Activated CD4-positive, alpha-beta T cell treated with anti-CD3 and anti-CD28 coated beads, Interleukin-10, Interleukin-2, amounts not matched to agents 100 ng/mL and 50 ng/mL, durations not matched to agents 16 hours and 8 hours (primary cell): ENCODE measurements around the gene FAM216A.
"Not testable (repeated sequence)": the region's sequence is repeated elsewhere in the genome, so short reads cannot be mapped to it uniquely, and the experiment has no call there.

Experiments
- DNase-seq: peaks from one replicate; pipeline ENCODE4 v3.0.0-alpha.2; 2020

Gene FAM216A

DNA sequence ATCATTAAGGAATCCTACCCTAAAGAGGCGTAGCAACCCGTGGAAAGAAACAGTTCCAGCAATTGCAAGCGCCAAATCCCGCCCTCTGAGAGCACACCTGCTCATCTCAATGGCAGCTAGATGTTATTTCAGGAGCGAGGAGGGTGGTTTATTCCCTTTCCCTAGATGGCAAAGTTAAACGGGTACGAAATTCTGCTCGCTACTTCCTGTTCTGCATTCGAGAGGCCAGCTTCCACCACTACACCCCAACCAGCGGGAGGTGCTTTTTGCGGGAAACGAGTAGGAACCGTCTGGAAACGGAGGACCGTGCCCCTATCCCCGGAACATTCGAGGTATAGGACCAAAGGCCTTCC, 32.7 kb downstream of the FAM216A start:
- DNase-seq: peak; percentile 53

GRCh38 chr12:110501752-110502738, 33.4 kb downstream of the FAM216A start, which contains the start of the genes RAD9B and VPS29:
RAD9B (plus strand) TSS chr12:110502331; CDS start chr12:110502338, 7 bp downstream.
VPS29 (minus strand) TSS chr12:110502111; CDS start chr12:110502051, 60 bp downstream.
- DNase-seq: peak; percentile 99

DNA sequence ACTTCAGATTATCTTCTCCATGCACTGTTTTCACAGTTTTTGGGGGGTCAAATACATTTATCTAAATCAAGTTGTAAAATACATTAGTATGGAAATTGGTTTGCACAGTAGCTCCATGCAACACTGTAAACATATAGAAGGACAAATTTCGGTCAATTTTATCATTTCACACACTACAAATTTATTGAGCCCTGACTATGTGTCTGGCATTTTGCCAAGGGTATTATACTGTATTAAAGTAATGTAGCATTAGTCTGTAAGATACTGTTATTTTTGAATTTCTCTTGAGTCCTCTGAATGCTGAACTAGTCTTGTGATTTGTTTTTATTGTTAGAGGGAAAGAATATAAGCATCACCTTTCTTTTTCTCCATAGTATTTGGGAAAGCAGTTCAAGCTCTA, 34.8 kb downstream of the FAM216A start:
- no peak for DNase-seq

GRCh38 chr12:110505332-110505731, 36.7 kb downstream of the FAM216A start:
- no peak for DNase-seq

- DNase-seq: no peak
Measured at GRCh38 chr12:110508071-110508586, 39.5 kb downstream of the FAM216A start.

- no peak for DNase-seq
Measured at GRCh38 chr12:110513842-110514241, 45.2 kb downstream of the FAM216A start.

DNA sequence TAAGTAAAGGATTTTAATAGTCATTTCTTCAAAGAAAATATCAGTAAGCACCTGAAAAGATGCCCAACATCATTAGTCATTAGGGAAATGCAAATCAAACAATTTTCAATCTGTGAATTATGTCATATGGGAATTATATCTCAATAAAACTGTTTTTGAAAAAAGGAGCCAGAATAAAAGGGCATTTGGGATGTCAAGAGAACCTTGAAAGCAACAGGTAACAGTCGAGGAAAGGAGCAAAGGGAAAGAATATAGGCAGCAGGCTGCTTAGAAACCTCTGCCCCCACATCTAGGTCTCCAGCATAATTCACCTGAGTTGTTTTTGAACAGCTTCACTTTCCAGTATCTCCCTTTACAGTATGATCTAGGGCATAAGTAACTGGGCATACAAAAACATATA, 45.7 kb downstream of the FAM216A start:
- DNase-seq: no peak

DNA sequence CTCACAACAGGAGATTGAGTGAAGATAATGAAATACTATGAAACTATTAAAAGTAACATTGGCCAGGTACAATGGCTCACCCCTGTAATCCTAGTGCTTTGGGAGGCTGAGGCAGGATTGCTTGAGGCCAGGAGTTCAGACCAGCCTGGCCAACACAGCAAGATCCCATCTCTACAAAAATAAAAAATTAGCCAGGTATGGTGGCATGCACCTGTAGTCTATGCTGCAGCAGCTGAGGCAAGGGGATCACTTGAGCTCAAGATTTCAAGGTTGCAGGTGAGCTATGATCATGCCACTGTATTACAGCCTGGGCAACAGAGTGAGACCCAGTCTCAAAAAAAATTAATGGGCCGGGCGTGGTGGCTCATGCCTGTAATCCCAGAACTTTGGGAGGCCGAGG, 48.4 kb downstream of the FAM216A start:
- DNase-seq: no peak

DNA sequence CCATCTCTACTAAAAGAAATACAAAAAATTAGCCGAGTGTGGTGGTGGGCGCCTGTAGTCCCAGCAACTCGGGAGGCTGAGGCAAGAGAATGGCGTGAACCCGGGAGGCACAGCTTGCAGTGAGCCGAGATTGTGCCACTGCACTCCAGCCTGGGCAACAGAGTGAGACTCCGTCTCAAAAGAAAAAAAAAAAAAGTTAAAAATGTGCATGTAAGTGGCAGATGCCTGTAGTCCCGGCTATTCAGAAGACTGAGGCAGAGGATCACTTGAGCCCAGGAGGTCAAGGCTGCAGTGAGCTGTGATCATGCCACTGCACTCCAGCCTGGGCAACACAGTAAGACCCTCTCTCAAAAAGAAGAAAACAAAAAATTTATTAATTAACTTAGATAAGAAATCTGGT, 49.4 kb downstream of the FAM216A start:
- not testable (repeated sequence) for DNase-seq

DNA sequence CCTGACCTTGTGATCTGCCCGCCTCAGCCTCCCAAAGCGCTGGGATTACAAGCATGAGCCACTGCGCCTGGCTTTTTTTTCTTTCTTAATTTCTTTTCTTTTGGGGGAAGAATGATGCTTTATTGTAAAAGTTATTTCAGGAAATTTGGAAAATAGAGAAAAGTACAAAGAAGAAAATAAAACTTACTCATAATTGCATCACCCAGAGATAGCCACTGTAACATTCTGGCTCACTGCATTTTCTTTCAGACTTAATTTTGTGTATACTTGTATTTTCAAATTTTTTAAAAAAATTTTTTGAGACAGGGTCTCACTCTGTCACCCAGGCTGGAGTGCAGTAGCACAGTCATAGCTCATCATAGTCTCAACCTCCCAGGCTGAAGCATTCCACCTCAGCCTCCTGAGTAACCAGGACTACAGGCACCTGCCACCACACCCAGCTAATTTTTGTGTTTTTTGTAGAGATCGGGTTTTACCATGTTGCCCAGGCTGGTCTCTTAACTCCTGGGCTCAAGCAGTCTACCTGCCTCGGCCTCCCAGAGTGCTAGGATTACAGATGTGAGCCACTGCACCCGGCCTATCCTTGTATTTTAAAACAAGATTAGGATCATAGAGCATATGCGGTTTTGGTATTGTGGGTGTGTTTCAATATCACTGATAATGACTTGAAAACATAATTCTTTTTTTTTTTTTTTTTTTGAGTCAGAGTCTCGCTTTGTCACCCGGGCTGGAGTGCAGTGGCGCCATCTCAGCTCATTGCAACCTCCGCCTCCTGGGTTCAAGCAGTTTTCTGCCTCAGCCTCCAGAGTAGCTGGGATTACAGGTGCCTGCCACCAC, 52.4 kb downstream of the FAM216A start:
- DNase-seq: peak; percentile 55

DNA sequence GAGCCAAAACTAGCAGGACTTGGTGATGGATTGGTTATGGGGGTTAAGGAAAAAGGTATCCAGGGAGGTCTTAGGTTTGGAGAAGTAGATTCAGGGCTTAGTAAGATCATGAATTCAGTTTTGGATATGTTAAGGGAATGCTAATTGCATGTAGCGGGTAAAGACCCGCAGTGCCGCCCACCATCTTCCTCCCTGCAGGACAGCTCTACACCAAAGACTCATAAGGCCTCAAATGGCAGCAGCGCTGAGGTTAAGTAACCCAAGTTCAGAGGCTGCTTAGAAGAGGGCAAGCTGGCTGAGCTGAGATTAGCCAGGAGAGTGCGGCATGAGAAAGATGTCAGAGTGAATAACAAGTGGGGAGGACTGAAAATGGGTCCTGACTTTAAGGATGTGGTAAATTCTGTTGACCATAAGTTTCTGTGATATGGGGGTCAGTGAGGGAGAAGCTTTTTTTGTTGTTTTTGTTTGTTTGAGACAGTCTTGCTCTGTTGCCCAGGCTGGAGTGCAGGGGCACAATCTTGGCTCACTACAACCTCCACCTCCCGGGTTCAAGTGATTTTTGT, 59.7 kb downstream of the FAM216A start:
- DNase-seq: no peak

DNA sequence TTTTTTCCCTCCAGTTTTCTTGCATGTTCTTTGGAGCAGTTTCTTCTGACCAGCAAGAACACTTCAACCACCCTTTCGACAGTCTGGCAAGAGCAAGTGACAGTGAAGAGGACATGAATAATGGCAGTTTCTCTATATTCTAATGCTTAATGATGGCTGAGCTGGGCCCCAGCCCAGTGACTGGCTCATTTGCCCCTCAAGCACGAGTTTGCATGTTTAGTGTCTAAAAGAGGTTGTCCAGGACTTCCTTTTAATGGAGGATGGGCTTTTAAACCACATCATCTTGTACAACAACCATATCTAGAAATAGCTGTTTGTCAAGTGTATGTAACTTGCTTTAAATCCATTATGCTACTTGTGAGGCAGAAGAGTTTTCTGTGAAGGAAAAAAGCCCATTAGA, 61.9 kb downstream of the FAM216A start:
- DNase-seq: no peak

DNA sequence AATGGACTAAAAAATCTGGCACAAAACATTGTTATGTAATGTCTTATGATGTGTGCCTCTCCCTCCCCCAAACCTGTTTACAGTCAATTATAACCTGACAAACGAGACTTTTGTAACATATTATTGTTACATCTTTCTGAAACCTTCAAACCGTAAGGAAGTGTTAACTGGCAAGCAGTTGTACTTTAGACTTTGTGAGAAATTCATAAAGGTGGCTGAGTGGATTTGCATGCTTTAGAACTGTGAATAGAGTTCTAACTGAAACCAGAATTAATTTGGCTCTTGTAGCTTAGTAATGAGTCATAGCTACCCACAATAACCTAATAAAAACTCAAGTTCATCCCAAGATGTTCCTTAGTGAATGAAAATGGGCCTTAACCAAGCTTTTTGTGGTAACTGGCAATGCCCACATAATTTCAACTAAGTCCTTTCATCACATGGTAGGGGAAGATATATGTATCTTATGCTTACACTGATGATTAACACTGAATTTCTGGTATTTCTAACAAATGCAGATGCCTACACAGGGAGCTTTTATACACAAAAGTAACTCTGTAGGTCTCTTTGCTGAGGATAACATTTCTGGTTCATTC, 63.2 kb downstream of the FAM216A start:
- peak; percentile 45 for DNase-seq

DNA sequence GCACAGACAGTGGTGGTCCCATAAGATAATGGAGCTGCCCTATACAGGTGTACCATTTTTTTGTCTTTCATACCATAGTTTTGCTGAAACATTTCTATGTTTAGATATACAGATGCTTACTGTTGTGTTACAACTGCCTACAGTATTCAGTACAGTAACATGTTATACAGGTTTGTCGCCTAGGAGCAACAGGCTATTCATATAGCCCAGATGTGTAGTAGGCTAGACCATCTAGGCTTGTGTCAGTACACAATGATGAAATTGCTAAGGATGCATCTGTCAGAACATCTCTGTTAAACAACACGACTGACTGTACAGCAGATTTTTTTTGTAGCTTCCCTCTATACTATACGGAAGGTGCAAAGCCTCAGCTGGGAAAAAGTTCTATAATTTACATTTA, 64.0 kb downstream of the FAM216A start:
- no peak for DNase-seq

DNA sequence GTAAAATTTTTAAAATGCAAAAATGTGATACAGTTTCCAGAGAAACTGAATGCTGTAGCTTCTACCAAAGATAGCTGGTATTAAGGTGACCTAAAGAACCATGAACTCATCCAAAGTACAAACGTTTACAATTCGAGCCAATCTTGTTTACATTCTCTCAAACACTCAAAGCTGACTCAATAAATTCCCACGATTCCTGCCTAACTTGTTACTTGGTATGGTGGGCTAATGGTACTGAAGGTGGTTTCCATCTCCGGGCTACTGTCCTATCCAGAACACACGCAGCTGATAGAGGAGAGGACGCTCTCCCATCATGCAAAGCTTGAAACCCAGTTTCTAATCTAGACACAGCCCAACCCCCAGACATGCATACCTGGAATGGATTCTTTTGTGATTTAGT, 65.0 kb downstream of the FAM216A start:
- DNase-seq: no peak

GRCh38 chr12:110534811-110535210, 66.2 kb downstream of the FAM216A start:
- DNase-seq: no peak

DNA sequence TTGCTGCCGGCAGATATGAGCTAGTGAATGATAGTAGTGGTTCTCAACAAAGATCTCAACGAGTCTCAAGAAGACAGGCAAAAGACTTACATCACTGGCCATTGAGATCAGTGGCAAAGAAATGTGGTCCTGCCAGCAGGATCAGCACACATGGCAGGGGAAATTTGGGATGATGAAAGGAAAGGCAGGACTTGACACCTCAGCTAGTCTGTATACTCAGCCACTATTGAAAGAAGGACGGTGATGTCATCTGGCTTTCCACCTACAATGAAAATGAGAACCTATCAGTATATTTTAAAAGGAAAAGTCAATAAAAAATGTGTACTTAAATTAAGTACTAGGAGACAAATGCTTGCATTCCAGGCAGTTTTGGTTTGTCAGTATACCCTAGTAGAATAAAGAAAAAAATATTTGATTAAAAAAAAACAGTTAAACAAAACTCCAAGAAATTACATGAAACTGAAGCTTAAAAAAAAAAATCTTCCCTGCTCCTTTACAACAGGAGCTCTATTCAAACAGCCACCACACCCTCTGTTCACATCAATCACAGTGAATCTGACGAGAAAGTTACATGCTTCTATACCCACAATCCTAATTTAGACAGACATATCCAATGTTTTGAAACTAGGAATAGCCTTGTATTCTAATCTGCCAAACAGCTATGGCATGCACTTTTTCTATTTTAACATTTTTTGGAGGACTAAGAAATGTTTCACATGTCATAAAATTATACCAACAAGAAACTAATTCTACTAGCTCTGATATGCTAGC, 68.4 kb downstream of the FAM216A start:
- DNase-seq: no peak

- no peak for DNase-seq
Measured at GRCh38 chr12:110537605-110538409, 69.2 kb downstream of the FAM216A start.

DNA sequence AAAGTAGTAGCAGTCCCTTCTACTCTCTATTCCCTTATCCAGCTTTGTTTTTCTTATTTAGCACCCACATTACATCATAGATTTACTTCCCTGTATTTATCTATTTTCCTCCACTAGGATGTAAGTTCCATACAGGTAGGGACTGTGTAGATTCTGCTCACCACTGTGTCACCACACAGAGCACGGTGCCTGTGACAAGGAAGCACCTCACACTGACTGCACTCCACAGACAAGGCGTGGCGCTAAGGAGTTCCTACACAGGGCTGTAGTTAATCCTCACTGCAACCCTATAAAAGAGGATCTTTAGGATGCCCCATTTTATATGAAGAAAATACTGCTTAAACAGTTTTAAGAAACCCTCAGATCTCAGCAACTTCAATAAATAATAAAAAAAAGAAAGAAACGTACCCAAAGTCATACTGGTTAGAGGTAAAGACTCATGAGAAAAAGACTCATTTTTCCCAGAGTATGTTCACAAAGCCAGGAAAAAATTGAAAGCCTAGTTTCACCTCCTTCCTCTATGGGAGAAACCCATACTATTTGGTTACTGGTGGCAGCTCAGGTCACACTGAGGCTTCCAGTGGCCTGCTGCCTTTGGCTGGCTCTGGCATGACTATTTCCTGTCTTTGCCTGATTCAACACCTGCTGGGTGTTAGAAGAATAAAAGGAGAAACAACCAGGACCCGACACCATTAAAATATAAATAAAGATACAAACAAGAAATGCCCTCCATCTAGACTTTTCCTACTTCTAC, 70.4 kb downstream of the FAM216A start:
- DNase-seq: no peak
